Measurements from ENCODE around the gene TCN2. TPM values are rescaled to one million over a fixed set of nuclear protein-coding genes. Genes with fewer than 3 reads are reported as not detected.

TCN2 gene
- total and polyA plus RNA-seq, 9 of the 15 experiments (the other 6 are each of a cell fraction or from before 2014, with no cell fraction given) = 0.88 to 5.4 (median 1.7) TPM

GRCh38 chr22:30591588-30592359 is 15.2 kb upstream of the TCN2 start, which contains the start of gene PES1 (continued):
- TF ChIP-seq POLR2G (IDR thresholded peaks at IDR 0.05; ENCODE audit: low read depth, low read length) (peak; percentile 80), NCOA2 (IDR thresholded peaks at IDR 0.05; ENCODE audit: partially characterized antibody in 2 of 2) (peak in 1 of 2 experiments; percentile 98), POLR2A (conservative IDR thresholded peaks at IDR 0.05) (peak; percentile 66; the same call in 1 of the 2 replicates), ZC3H4 (CRISPR knock-in tag; IDR thresholded peaks at IDR 0.05; ENCODE audit: borderline replicate concordance) (no peak), KDM5B (IDR thresholded peaks at IDR 0.05; ENCODE audit: insufficient replicate concordance, low read depth, low read length) (no peak), RBM22 (IDR thresholded peaks at IDR 0.05; ENCODE audit: low read depth, low read length, poor library complexity, severe bottlenecking) (peak; percentile 91), ZKSCAN3 (CRISPR knock-in tag; IDR thresholded peaks at IDR 0.05) (no peak), ZBED1 (IDR thresholded peaks at IDR 0.05) (no peak; the same call in 1 of the 2 replicates), ZNF318 (IDR thresholded peaks at IDR 0.05; ENCODE audit: borderline replicate concordance in 1 of 2, low read depth in 1 of 2) (no peak), ZBTB26 (CRISPR knock-in tag; IDR thresholded peaks at IDR 0.05) (no peak), ZNF133 (CRISPR knock-in tag; IDR thresholded peaks at IDR 0.05) (no peak), FUS (optimal IDR thresholded peaks at IDR 0.05; ENCODE audit: low read depth, low read length) (no peak), CHD4 (IDR thresholded peaks at IDR 0.05; ENCODE audit: insufficient read depth, insufficient replicate concordance, low read depth, low read length, poor library complexity, severe bottlenecking) (no peak), SREBF2 (CRISPR knock-in tag; IDR thresholded peaks at IDR 0.05) (no peak), TBP (optimal IDR thresholded peaks at IDR 0.05; ENCODE audit: low read depth, low read length) (no peak), HLTF (IDR thresholded peaks at IDR 0.05) (no peak), ETS2 (tag; IDR thresholded peaks at IDR 0.05; ENCODE audit: borderline replicate concordance, poor library complexity, severe bottlenecking) (no peak), PTRF (tag; IDR thresholded peaks at IDR 0.05) (no peak), ZNF134 (CRISPR knock-in tag; conservative IDR thresholded peaks at IDR 0.05) (no peak), ILF3 (IDR thresholded peaks at IDR 0.05; ENCODE audit: borderline replicate concordance) (no peak)

Data from K562 (cell line).